SK-N-MC (cell line): ENCODE measurements around the gene TMEFF2.

Source experiments
- EZH2 ChIP-seq: fragments of 200-600 bp; sonication (generic); IDR thresholded peaks from one replicate; pipeline ENCODE4 v1.6.1; 2017; ENCODE audit warnings: antibody characterized with exemption
- POLR2AphosphoS5 ChIP-seq: IDR thresholded peaks from 2 replicates; pipeline ENCODE4 v1.6.1; 2012; ENCODE audit warnings: mild to moderate bottlenecking, low read depth, low read length, borderline replicate concordance

- TF ChIP-seq EZH2 (no peak), POLR2AphosphoS5 (no peak)
These were observed 130.3 kb downstream of the TMEFF2 start for GRCh38 chr2:192064459-192064858.
